Skin of body (tissue), 2 donors: ENCODE data around the gene BICRAL. TPM values are rescaled to one million over a fixed set of nuclear protein-coding genes. Genes with fewer than 3 reads are reported as not detected.
A peak's percentile ranks its signal among the peaks of the same experiment; 100 is the strongest.
"Not testable (repeated sequence)": the region's sequence is repeated elsewhere in the genome, so short reads cannot be mapped to it uniquely, and the experiment has no call there.

Source experiments
- DNase-seq: peaks from one replicate; lab custom pipeline; 2025; lab: John Stamatoyannopoulos, UW
- total RNA-seq: library from RNA; depleted of rRNA; stranded (reverse); fragments of >200 nt; gene quantifications from one replicate; pipeline ENCODE4 v1.2.3, GENCODE V29; 2014

Gene BICRAL, protein sequence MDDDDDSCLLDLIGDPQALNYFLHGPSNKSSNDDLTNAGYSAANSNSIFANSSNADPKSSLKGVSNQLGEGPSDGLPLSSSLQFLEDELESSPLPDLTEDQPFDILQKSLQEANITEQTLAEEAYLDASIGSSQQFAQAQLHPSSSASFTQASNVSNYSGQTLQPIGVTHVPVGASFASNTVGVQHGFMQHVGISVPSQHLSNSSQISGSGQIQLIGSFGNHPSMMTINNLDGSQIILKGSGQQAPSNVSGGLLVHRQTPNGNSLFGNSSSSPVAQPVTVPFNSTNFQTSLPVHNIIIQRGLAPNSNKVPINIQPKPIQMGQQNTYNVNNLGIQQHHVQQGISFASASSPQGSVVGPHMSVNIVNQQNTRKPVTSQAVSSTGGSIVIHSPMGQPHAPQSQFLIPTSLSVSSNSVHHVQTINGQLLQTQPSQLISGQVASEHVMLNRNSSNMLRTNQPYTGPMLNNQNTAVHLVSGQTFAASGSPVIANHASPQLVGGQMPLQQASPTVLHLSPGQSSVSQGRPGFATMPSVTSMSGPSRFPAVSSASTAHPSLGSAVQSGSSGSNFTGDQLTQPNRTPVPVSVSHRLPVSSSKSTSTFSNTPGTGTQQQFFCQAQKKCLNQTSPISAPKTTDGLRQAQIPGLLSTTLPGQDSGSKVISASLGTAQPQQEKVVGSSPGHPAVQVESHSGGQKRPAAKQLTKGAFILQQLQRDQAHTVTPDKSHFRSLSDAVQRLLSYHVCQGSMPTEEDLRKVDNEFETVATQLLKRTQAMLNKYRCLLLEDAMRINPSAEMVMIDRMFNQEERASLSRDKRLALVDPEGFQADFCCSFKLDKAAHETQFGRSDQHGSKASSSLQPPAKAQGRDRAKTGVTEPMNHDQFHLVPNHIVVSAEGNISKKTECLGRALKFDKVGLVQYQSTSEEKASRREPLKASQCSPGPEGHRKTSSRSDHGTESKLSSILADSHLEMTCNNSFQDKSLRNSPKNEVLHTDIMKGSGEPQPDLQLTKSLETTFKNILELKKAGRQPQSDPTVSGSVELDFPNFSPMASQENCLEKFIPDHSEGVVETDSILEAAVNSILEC
- 10.6 TPM for total RNA-seq

- peak; percentile 78 for DNase-seq
These were observed at the start of gene BICRAL for GRCh38 chr6:42781796-42782688. BICRAL (plus strand) TSS chr6:42782052; CDS start chr6:42822023, 39,971 bp downstream.

DNA sequence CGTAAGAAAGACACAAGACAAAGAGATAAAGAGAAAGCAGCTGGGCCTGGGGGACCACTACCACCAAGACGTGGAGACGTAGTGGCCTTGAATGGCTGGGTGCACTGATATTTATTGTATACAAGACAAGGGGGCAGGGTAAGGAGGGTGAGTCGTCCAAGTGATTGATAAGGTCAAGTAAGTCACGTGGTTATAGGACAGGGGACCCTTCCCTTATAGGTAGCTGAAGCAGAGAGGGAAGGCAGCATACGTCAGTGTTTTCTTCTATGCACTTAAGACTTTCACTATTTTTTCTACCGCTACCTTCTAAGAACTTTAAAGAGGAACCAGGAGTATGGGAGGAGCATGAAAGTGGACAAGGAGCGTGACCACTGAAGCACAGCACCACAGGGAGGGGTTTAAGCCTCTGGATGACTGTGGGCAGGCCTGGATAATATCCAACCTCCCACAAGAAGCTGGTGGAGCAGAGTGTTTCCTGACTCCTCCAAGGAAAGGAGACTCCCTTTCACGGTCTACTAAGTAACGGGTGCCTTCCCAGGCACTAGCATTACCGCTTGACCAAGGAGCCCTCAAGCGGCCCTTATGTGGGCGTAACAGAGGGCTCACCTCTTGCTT, 47.9 kb upstream of the BICRAL start:
- not testable (repeated sequence) for DNase-seq

GRCh38 chr6:42735976-42736375, 45.9 kb upstream of the BICRAL start:
- no peak for DNase-seq

- no peak for DNase-seq
These were observed 41.1 kb upstream of the BICRAL start for GRCh38 chr6:42740725-42741124.

DNA sequence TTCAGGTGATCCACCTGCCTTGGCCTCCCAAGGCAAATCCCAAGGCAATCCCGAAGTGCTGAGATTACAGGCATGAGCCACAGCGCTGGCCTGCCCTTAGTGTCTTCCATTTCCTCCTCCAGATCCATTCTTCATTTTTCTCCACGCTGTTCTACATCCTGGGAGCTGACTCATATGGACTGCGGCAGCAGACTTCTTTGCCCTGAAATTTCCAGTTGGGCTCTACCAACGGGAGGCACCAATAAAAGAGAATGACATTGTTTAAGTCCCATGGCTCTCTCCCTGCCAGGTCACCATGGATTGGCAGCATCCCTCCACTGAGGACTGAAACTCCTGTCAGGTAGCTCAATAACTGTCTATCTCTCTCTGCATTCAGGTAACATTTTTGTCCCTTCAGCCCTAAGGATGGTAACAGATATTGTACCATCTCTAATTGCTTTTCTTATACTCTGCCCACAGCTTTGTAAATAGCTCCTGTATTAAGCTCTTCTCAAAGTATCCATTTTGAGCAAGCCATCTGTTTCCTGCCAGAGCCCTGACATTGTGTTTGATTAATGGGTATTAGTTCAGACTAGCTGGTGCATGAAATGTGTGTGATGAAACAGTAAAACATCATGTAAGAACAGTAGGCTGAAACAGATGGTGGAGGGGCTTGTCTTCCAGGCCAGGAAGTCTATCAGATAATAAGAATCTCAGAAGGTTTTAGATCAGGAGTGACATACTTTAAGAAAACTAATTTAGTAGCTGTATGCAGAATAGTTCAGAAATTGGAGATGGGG, 39.5 kb upstream of the BICRAL start:
- peak; percentile 12 for DNase-seq

DNA sequence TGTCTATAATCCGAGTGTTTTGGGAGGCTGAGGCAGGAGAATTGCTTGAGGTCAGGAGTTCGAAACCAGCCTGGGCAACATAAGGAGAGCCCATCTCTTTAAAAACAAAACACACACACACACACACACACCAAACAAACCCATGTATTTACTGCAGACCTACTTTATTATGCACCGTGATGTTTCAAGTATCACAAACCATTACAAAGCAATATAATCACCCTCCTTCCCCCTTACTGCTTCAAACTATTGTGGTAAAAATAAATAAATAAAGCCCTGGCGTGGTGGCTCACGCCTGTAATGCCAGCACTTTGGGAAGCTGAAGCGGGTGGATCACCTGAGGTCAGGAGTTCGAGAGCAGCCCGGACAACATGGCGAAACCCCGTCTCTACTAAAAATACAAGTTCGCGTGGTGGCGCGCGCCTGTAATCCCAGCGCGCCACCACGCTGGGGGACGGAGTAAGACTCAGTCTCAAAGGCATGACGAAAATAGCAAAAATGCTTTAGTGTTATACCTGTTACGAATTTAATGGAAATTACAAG, 37.4 kb upstream of the BICRAL start:
- no peak for DNase-seq

DNA sequence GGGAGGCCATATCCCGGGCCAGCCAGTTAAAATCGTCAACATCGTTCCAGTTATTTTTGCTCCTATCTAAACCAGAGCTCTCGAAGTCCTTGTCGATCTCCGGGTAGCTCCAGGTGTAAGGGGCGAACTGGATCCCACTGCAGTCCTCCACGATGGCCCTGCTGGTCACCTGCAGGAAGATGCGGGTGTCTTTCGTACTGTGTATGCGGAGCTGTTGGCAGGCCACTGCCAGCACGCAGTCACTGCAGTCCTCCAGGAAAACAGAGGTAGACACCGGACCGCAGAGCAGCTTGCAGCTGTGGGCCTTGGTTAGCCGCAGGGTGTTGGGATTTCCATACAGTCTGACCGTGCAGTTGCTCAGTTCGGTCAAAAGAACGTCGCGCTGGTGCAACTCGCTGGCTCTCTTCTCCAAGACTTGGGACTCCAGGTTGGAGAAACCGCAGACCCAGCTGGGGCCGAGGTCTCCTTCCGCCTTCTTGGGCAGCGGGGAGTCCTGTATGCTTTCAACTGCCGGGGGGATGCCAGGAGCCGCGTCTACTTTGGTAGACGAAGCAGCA, 36.7 kb upstream of the BICRAL start:
- DNase-seq, result no peak

- DNase-seq, result peak; percentile 99
These were observed 36.0 kb upstream of the BICRAL start, which contains the start of gene TBCC for GRCh38 chr6:42745640-42746462. TBCC (minus strand) TSS chr6:42746103; CDS start chr6:42746073, 30 bp downstream.

DNA sequence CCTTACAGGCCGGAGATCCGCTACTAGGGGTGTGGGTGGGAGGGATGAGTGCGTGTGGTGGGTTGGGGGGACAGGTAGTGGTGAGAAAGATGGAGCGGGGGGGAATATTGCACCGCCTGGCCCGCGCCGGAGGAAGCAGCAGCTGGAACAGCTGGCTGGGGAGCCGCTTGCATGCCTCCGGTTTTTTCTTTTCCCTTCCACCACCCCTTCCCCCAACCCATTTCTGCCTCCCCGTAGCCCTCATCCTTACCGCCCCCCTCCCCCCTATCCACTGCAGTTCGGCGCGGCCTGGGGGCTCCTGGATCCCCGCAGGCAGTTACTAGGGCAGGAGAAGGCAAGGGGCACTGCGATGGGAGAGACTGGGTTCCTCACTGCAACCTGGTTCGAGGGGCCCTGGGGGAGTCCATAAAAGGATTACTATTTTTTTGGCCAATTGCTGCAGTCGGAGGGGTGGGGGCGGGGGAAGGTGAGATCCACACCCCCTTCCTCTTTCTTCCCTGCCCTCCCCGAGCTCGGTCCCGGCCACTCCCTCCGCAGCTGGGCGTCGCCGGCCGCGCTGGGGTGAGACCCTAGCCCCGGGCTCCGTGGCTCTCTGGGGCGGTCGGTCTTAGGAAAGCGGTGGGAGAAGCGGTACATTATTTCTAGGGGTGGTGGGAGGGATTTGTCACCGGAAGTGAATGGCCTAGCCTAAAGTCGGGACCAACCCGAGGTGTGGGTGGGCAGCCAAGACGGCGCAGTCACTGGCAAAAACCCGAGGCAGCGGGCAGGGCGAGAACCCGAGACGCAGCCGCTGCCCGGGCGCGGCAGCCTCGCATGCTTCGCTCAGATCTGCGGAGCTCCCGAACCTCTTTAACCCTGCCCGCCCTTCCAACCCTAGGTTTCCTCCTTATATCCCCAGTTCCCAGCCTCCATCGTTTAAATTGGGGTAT, 35.1 kb upstream of the BICRAL start:
- DNase-seq, result peak; percentile 94

- DNase-seq, result no peak
These were observed 33.5 kb upstream of the BICRAL start for GRCh38 chr6:42748203-42748898.

- no peak for DNase-seq
These were observed 30.8 kb upstream of the BICRAL start for GRCh38 chr6:42751055-42751454.

DNA sequence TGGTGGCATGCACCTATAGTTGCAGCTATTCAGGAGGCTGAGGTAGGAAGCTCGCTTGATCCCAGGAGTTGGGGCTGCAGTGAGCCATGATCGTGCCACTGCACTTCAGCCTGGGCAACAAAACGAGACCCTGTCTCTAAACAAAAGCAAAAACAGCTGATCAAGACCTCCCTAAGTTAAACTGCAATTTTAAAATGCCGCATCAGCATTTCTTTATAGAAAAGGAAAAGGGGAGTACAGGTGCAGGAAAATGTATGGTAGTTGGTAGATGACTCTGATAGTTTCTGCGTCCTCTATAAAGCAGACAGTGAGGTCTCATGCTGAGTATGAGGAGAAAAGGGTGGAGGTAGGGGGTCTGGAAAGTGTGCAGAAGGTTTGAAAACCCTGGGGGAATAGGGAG, 27.1 kb upstream of the BICRAL start:
- DNase-seq, result no peak

- no peak for DNase-seq
These were observed 25.1 kb upstream of the BICRAL start for GRCh38 chr6:42756722-42757121.

- no peak for DNase-seq
These were observed 23.0 kb upstream of the BICRAL start for GRCh38 chr6:42758756-42759430.

DNA sequence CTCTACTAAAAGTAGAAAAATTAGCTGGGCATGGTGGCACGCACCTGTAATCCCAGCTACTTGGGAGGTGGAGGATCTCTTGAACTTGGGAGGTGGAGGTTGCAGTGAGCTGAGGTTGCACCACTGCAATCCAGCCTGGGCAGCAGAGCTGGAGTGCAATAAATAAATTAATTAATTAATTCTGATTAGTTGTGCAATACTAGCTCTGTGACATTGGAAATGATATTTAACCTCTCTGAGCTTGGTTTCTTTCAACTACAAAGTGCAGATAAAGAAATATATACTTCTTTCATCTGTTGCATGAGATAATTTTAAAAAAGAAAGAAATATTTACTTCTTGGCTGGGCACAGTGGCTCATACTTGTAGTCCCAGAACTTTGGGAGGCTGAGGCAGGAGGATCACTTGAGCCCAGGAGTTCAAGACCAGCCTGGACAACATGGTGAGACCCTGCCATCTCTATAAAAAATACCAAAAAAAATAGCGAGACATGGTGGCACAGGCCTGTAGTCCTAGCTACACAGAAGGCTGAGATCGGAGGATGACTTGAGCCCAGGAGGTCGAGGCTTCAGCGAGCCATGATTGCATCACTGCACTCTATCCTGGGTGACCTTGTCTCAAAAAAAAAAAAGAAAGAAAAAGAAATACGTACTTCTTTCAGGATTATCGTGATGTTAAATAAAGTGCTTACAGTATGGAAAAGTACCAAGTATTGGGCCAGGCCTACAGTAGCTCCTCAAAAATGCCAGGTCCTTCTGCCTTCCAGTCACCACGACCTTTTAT, 20.4 kb upstream of the BICRAL start:
- no peak for DNase-seq
